HepG2 (cell line): ENCODE measurements around the gene EZH1. TPM values are rescaled to one million over a fixed set of nuclear protein-coding genes. Genes with fewer than 3 reads are reported as not detected.
A peak's percentile ranks its signal among the peaks of the same experiment; 100 is the strongest.

Source experiments
- CREB1 ChIP-seq, 2 experiments: fragments of 450-650 bp in 1 of 2; IDR thresholded peaks; 2 replicates each; pipeline ENCODE4 v1.6.1; 2016 to 2017; ENCODE audit warnings: control low read depth in 1 of 2, mild to moderate bottlenecking in 1 of 2, missing compliant biosample characterization in 1 of 2, missing genetic modification characterization in 1 of 2
- DNMT1 ChIP-seq: sonication (generic); formaldehyde crosslinking; IDR thresholded peaks from 2 replicates; pipeline ENCODE4 v1.5.1; 2020; ENCODE audit warnings: mild to moderate bottlenecking, missing genetic modification reagents
- IRF1 ChIP-seq: sonication (generic); formaldehyde crosslinking; IDR thresholded peaks from 2 replicates; pipeline ENCODE4 v1.4.0; 2020; ENCODE audit warnings: low read depth, mild to moderate bottlenecking, missing genetic modification reagents
- KAT7 ChIP-seq: IDR thresholded peaks from 2 replicates; pipeline ENCODE4 v1.6.1; 2018; ENCODE audit warnings: borderline replicate concordance, missing compliant biosample characterization
- NFKB2 ChIP-seq: sonication (generic); formaldehyde crosslinking; IDR thresholded peaks from 2 replicates; pipeline ENCODE4 v1.4.0; 2020; ENCODE audit warnings: missing genetic modification reagents, borderline replicate concordance
- NRL ChIP-seq: sonication (generic); formaldehyde crosslinking; IDR thresholded peaks from 2 replicates; pipeline ENCODE4 v1.5.0; 2020; ENCODE audit warnings: missing genetic modification reagents, mild to moderate bottlenecking, moderate library complexity, borderline replicate concordance
- POLR2AphosphoS5 ChIP-seq: IDR thresholded peaks from 2 replicates; pipeline ENCODE4 v1.6.1; 2012; ENCODE audit warnings: low read depth, low read length
- PRDM15 ChIP-seq: sonication (generic); formaldehyde crosslinking; IDR thresholded peaks from 2 replicates; pipeline ENCODE4 v1.4.0; 2020; ENCODE audit warnings: missing genetic modification reagents
- SKIL ChIP-seq: sonication (generic); formaldehyde crosslinking; IDR thresholded peaks from 2 replicates; pipeline ENCODE4 v1.8.0; 2022; ENCODE audit warnings: missing genetic modification reagents, mild to moderate bottlenecking, moderate library complexity, borderline replicate concordance
- ZFP36L2 ChIP-seq: sonication (generic); formaldehyde crosslinking; IDR thresholded peaks from 2 replicates; pipeline ENCODE4 v1.4.0; 2020; ENCODE audit warnings: missing genetic modification reagents
- ZNF160 ChIP-seq: sonication (generic); formaldehyde crosslinking; IDR thresholded peaks from 2 replicates; pipeline ENCODE4 v1.8.0; 2022; ENCODE audit warnings: mild to moderate bottlenecking, inconsistent platforms, missing genetic modification reagents
- ZNF274 ChIP-seq: sonication (generic); formaldehyde crosslinking; IDR thresholded peaks from 2 replicates; pipeline ENCODE4 v1.5.1; 2020; ENCODE audit warnings: mild to moderate bottlenecking, missing genetic modification reagents
- ZNF280B ChIP-seq: sonication (generic); formaldehyde crosslinking; IDR thresholded peaks from 2 replicates; pipeline ENCODE4 v1.5.0; 2020; ENCODE audit warnings: missing genetic modification reagents, mild to moderate bottlenecking, borderline replicate concordance
- ZNF616 ChIP-seq: sonication (generic); formaldehyde crosslinking; IDR thresholded peaks from 2 replicates; pipeline ENCODE4 v1.5.0; 2020; ENCODE audit warnings: low read depth, mild to moderate bottlenecking, missing genetic modification reagents
- polyA plus RNA-seq, 8 experiments: library from polyadenylated mRNA; depleted of rRNA in 3 of 8; stranded (reverse) in 7 of 8; unstranded in 1 of 8; fragments of >200 nt; fragmentation: Illumina TruSeq in 4 of 8; extraction: Trizol in 4 of 8; gene quantifications; 2 replicates each; pipeline versions ENCODE4 v1.2.1 to v1.2.3, GENCODE V29; 2011 to 2016; ENCODE audit warnings: low read depth in 4 of 8, missing spikeins in 1 of 8, mixed read lengths in 1 of 8; ENCODE audit not compliant: insufficient read depth in 1 of 8
- total RNA-seq, 5 experiments: library from RNA; depleted of rRNA; stranded (reverse); fragments of >200 nt; fragmentation: Illumina TruSeq; extraction: Trizol; gene quantifications; 2 replicates each; pipeline ENCODE4 v1.2.3, GENCODE V29; 2016; ENCODE audit warnings: low read depth in 1 of 5
- TF ChIP-seq, protein P1 (sequence below): IDR thresholded peaks from 2 replicates; pipeline ENCODE4 v1.6.1; 2012; ENCODE audit warnings: low read depth, low read length, improper control_type of control experiment
- TF ChIP-seq, protein P2 (sequence below): sonication (generic); formaldehyde crosslinking; IDR thresholded peaks from 2 replicates; pipeline ENCODE4 v1.4.0; 2020; ENCODE audit warnings: missing genetic modification reagents

EZH1 gene
- total and polyA plus RNA-seq, 2 of the 13 experiments (the other 11 are each of a cell fraction or from before 2014, with no cell fraction given), result 11.6 to 24.0 TPM

GRCh38 chr17:42675965-42676423 lies 68.8 kb downstream of the EZH1 start (continued):
- TF ChIP-seq KAT7, result peak; percentile 67
- peak; percentile 3 for TF ChIP-seq NRL
- TF ChIP-seq CREB1 (IDR thresholded peaks at IDR 0.05), result no peak
- TF ChIP-seq CREB1 (CRISPR knock-in tag; IDR thresholded peaks at IDR 0.05), result no peak
- TF ChIP-seq, protein P1, sequence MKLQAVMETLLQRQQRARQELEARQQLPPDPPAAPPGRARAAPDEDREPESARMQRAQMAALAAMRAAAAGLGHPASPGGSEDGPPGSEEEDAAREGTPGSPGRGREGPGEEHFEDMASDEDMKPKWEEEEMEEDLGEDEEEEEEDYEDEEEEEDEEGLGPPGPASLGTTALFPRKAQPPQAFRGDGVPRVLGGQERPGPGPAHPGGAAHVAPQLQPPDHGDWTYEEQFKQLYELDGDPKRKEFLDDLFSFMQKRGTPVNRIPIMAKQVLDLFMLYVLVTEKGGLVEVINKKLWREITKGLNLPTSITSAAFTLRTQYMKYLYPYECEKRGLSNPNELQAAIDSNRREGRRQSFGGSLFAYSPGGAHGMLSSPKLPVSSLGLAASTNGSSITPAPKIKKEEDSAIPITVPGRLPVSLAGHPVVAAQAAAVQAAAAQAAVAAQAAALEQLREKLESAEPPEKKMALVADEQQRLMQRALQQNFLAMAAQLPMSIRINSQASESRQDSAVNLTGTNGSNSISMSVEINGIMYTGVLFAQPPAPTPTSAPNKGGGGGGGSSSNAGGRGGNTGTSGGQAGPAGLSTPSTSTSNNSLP, result no peak
- no peak for TF ChIP-seq PRDM15 (CRISPR knock-in tag)
- TF ChIP-seq ZNF160 (CRISPR knock-in tag), result no peak
- no peak for TF ChIP-seq DNMT1 (CRISPR knock-in tag)
- TF ChIP-seq, protein P2, sequence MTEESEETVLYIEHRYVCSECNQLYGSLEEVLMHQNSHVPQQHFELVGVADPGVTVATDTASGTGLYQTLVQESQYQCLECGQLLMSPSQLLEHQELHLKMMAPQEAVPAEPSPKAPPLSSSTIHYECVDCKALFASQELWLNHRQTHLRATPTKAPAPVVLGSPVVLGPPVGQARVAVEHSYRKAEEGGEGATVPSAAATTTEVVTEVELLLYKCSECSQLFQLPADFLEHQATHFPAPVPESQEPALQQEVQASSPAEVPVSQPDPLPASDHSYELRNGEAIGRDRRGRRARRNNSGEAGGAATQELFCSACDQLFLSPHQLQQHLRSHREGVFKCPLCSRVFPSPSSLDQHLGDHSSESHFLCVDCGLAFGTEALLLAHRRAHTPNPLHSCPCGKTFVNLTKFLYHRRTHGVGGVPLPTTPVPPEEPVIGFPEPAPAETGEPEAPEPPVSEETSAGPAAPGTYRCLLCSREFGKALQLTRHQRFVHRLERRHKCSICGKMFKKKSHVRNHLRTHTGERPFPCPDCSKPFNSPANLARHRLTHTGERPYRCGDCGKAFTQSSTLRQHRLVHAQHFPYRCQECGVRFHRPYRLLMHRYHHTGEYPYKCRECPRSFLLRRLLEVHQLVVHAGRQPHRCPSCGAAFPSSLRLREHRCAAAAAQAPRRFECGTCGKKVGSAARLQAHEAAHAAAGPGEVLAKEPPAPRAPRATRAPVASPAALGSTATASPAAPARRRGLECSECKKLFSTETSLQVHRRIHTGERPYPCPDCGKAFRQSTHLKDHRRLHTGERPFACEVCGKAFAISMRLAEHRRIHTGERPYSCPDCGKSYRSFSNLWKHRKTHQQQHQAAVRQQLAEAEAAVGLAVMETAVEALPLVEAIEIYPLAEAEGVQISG (CRISPR knock-in tag), result no peak; the same call in 1 of the 2 replicates
- no peak for TF ChIP-seq IRF1
- TF ChIP-seq SKIL (CRISPR knock-in tag), result no peak
- no peak for TF ChIP-seq ZFP36L2 (CRISPR knock-in tag)
- peak; percentile 14; the same call in 1 of the 2 replicates for TF ChIP-seq ZNF274 (CRISPR knock-in tag)
- TF ChIP-seq ZNF616, result no peak
- peak; percentile 40; the same call in 1 of the 2 replicates for TF ChIP-seq ZNF280B (CRISPR knock-in tag)
- TF ChIP-seq POLR2AphosphoS5, result no peak
- TF ChIP-seq NFKB2 (CRISPR knock-in tag), result no peak
